A549 treated with dexamethasone at 1 μM for 4 hours (cell line): ENCODE results near the gene CACFD1. TPM values are rescaled to one million over a fixed set of nuclear protein-coding genes. Genes with fewer than 3 reads are reported as not detected.

Experiments
- total RNA-seq: library from RNA; stranded (reverse); fragments of 200-300 nt; extraction: Qiagen RNA extraction; gene quantifications from 5 replicates; pipeline ENCODE4 v1.2.3, GENCODE V29; 2022

The CACFD1 gene
- 2.5 to 5.0 TPM (median 4.2 TPM) in 5 replicates for total RNA-seq

DNA sequence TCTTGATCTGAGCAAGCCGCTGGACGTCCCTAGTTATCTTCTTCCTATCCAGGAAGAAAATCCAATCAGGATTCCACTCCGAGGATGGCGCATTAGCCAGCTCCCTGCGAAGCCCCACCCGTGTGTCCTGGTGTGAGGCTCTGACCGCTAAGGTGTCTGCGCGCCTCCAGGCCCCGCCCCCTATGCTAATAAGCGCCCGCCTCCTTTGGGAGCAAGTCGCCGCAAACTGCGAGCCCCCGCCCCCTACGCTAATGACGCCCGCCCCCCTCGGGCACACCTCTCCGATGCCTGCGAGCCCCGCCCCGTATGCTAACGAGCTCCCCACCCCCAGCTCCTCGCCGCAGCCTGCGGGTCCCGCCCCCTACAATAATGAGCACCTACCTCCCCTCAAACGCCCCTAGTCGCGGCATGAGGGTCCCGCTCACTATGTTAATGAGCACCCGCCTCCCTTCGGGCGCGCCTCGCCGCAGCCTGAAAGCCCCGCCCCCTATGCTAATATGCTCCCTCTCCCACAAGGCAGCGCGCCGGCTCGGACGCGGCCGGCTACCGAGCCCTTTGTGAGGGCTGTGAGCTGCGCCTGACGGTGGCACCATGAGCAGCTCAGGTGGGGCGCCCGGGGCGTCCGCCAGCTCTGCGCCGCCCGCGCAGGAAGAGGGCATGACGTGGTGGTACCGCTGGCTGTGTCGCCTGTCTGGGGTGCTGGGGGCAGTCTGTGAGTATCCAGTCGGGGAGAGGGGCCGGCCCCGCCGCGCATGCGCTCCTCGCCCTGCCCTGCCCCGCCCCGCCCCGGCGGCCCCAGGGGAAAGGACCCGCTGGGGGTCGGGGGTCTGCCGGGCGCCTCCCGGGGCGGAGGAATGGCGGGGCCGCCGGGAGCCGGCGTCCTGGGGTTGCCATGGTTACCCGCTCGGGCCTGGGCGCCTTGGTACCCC, at the start of gene CACFD1:
CACFD1 (plus strand) TSS at position 503 of the 929 bp plus-strand sequence; CDS start at position 592, 89 bp downstream.

DNA sequence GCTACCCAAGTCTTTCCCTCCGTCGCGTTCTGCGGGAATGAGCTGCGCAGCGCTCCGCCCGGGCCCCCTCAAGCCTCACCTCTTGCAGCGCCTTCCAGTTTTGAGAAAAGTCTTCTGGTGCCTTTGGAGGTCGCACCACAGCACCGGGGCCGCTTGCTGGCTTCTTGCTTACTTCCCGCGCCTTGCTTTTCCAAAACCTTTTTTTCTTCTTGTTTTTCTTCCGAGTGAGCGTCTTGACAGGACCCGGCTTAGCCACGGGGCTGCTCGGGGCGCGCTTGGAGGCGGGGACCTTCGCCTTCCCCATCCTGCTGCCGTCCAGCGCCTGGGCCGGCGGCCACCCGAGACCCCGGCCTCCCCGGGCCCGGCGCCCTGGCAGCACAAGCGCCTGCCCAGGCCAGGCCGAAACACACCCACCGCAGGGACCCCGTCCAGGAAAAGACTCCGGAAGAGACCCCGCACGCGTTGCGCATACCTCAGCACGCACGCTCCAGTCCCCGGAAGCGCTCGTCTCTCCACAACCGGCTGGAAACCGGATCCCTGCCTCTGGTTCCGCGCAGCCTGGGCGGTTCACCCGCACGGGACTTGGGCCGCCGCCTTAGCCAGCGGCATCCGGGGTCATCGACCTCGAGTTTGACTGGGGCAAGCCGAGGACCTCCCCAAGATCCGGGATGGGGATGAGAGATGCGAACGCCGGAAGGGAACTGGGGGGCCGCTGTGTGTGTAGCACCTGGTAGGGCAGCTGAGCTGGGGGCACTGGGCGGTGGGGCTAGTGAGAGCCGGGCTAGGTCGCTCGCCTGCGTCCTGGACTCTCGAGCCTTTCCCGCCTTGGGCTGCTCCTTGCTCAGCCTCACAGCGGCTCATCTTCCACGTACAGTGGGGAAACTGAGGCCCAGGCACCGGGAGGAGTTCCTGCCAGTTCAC, 42.0 kb upstream of the CACFD1 start, which contains the start of gene REXO4:
REXO4 (minus strand) TSS at position 470 of the 921 bp plus-strand sequence; CDS start at position 304, 166 bp downstream.

GRCh38 chr9:133421615-133422542, 37.9 kb upstream of the CACFD1 start, which contains the start of gene ADAMTS13:
ADAMTS13 (plus strand) TSS chr9:133422367; CDS start chr9:133422444, 77 bp downstream.

GRCh38 chr9:133478851-133479711, 19.3 kb downstream of the CACFD1 start, which contains the start of gene SLC2A6:
SLC2A6 (minus strand) TSS chr9:133479099; CDS start chr9:133479059, 40 bp downstream.

Other genes starting within 250 kb of the CACFD1 start
- gene ABO, start 184.8 kb upstream of the CACFD1 start, total RNA-seq: not detected in 5 replicates
- gene SURF6, start 123.8 kb upstream of the CACFD1 start, total RNA-seq: 19.8 to 27.8 TPM (median 23.8 TPM) in 5 replicates
- gene MED22, start 111.8 kb upstream of the CACFD1 start, total RNA-seq: 19.2 to 29.6 TPM (median 29.4 TPM) in 5 replicates
- 3,041 to 3,423 TPM (median 3,202 TPM) in 5 replicates for gene RPL7A, start 111.8 kb upstream of the CACFD1 start, total RNA-seq
- 36.0 to 40.4 TPM (median 37.1 TPM) in 5 replicates for gene SURF1, start 103.5 kb upstream of the CACFD1 start, total RNA-seq
- gene SURF2, start 103.4 kb upstream of the CACFD1 start, total RNA-seq: 40.8 to 52.9 TPM (median 47.3 TPM) in 5 replicates
- 168 to 224 TPM (median 215 TPM) in 5 replicates for gene SURF4, start 83.9 kb upstream of the CACFD1 start, total RNA-seq
- 0.44 to 1.2 TPM (median 0.73 TPM) in 5 replicates for gene STKLD1, start 83.6 kb upstream of the CACFD1 start, total RNA-seq
- gene REXO4, start 42.0 kb upstream of the CACFD1 start, total RNA-seq: 27.2 to 37.6 TPM (median 33.8 TPM) in 5 replicates
- gene ADAMTS13, start 37.6 kb upstream of the CACFD1 start, total RNA-seq: 0.30 to 0.49 TPM (median 0.40 TPM) in 5 replicates
- gene SLC2A6, start 19.1 kb downstream of the CACFD1 start, total RNA-seq: 12.7 to 20.1 TPM (median 17.2 TPM) in 5 replicates
- gene MYMK, start 65.0 kb downstream of the CACFD1 start, total RNA-seq: not detected in 5 replicates
- gene ADAMTSL2, start 74.7 kb downstream of the CACFD1 start, total RNA-seq: not detected in 5 replicates
- not detected in 5 replicates for gene FAM163B, start 149.4 kb downstream of the CACFD1 start, total RNA-seq
- not detected in 5 replicates for gene DBH, start 176.4 kb downstream of the CACFD1 start, total RNA-seq